Ectodermal cell (in vitro differentiated cells): ENCODE measurements around the gene SLC16A9.

Source experiments
- H3K27ac ChIP-seq: 2 replicates; pipeline ENCODE4 v1.7.0; 2013; ENCODE audit warnings: mild to moderate bottlenecking, low read depth, low read length; ENCODE audit not compliant: insufficient read depth, poor library complexity, severe bottlenecking
- H3K27me3 ChIP-seq: 2 replicates; pipeline ENCODE4 v1.7.0; 2013; ENCODE audit warnings: mild to moderate bottlenecking, low read length; ENCODE audit not compliant: insufficient read depth, control insufficient read depth, poor library complexity, severe bottlenecking
- H3K36me3 ChIP-seq: one replicate; pipeline ENCODE4 v1.7.0; 2013; ENCODE audit warnings: low read length; ENCODE audit not compliant: control insufficient read depth, insufficient read depth
- H3K4me1 ChIP-seq: one replicate; pipeline ENCODE4 v1.7.0; 2013; ENCODE audit warnings: low read length; ENCODE audit not compliant: control insufficient read depth, insufficient read depth
- H3K4me3 ChIP-seq: 2 replicates; pipeline ENCODE4 v1.7.0; 2013; ENCODE audit warnings: low read depth, low read length, control low read depth; ENCODE audit not compliant: insufficient read depth
- H3K9me3 ChIP-seq: 2 replicates; pipeline ENCODE4 v1.7.0; 2013; ENCODE audit warnings: mild to moderate bottlenecking, low read length, moderate library complexity; ENCODE audit not compliant: control insufficient read depth
- WGBS, 2 experiments: methylation state at CpG; one replicate each; pipeline ENCODE4 v1.1.7; 2013; ENCODE audit warnings: missing lambda C conversion rate in 2 of 2; 5-methylcytosine and 5-hydroxymethylcytosine counted together

The SLC16A9 gene

GRCh38 chr10:59631882-59632807 is 77.5 kb downstream of the SLC16A9 start:
- Histone ChIP-seq H3K9me3 (no peaks in the 10 kb centered on the region), H3K27me3 (no peaks in the 10 kb centered on the region), H3K27ac (no peak overlapping the region), H3K36me3 (no peaks in the 10 kb centered on the region), H3K4me3 (no peak overlapping the region), H3K4me1 (no peaks in the 10 kb centered on the region)
- 84 to 95% methylated on average over 3 to 4 of the region's 4 CpGs for WGBS, 2 experiments

DNA sequence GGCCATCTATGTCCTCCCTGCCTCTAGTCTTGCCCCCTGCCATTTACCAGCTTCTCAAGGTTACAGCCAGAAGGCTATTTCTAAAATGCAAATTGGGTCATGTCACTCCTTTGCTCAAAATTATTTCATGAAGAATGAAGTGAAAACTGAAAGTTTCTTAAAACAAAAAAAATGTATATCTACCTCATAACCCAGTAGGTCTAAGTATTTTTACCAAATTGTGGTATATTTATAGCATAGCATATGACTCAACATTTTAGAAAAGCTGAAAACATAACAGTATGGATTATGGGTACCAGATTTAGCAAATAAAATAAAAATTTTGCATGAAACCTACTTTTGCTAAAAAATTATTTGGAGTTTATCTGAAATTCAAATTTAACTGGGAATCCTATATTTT is 78.4 kb downstream of the SLC16A9 start:
- no peak overlapping the region for H3K4me3 ChIP-seq
- no peaks in the 10 kb centered on the region for H3K9me3 ChIP-seq
- peaks cover 4% of the 10 kb centered on the region for H3K4me1 ChIP-seq
- no peaks in the 10 kb centered on the region for H3K36me3 ChIP-seq
- no peaks in the 10 kb centered on the region for H3K27me3 ChIP-seq
- H3K27ac ChIP-seq, result no peak overlapping the region

DNA sequence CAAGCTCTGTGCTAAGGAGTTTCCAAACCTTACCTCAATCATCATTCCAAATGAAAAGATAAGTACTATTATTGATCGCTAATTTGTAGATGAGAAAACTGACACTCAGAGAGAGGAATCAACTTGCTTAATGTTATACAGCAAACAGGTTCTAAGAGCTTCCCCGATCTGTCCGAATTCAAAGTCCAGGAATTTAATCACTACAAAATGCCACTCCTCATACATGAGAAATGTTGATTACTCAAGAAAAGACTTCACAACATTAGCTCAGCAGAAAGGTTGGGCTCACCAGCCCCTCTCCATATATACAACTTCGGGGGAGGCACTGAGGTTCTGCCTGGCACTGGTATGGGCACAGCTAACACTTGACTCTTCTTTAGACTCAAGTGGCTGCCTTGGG is 80.7 kb downstream of the SLC16A9 start:
- H3K9me3 ChIP-seq, result no peaks in the 10 kb centered on the region
- H3K27ac ChIP-seq, result no peak overlapping the region
- H3K36me3 ChIP-seq, result no peaks in the 10 kb centered on the region
- H3K27me3 ChIP-seq, result no peaks in the 10 kb centered on the region
- no peak overlapping the region for H3K4me3 ChIP-seq
- peaks cover 5% of the 10 kb centered on the region for H3K4me1 ChIP-seq
- 96 to 97% methylated on average over 3 to 4 of the region's 4 CpGs for WGBS, 2 experiments

DNA sequence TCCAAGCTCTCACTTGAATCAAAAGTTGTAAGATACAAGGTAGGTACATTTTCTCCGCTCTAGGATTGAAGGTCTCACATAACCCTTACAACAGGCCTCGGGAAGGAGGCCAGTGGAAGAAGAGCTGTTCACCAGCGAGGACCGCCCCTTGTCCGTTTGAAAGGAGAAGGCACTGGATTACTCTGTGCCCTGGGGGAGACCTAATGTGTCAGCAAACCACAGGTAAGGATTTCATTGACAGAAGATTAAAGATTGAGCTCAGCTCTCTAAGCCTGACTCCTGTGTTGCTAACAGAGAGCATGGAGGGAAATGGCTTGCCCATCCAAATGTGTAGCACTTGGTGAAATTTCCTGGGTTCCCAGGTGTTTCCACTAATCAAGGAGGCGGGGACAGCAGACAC is 81.2 kb downstream of the SLC16A9 start:
- Histone ChIP-seq H3K9me3 (no peaks in the 10 kb centered on the region), H3K27me3 (no peaks in the 10 kb centered on the region), H3K27ac (no peak overlapping the region), H3K4me1 (peaks cover 5% of the 10 kb centered on the region), H3K4me3 (no peak overlapping the region), H3K36me3 (no peaks in the 10 kb centered on the region)
- 69% methylated on average over 6 of the region's 6 CpGs for WGBS, 2 experiments

GRCh38 chr10:59627366-59628018 is 82.2 kb downstream of the SLC16A9 start:
- H3K27me3 ChIP-seq, result no peaks in the 10 kb centered on the region
- peaks cover 5% of the 10 kb centered on the region for H3K4me1 ChIP-seq
- no peaks in the 10 kb centered on the region for H3K9me3 ChIP-seq
- WGBS, 2 experiments, result 92 to 94% methylated on average over 4 of the region's 4 CpGs
- H3K36me3 ChIP-seq, result no peaks in the 10 kb centered on the region
- H3K4me3 ChIP-seq, result no peak overlapping the region
- H3K27ac ChIP-seq, result no peak overlapping the region

DNA sequence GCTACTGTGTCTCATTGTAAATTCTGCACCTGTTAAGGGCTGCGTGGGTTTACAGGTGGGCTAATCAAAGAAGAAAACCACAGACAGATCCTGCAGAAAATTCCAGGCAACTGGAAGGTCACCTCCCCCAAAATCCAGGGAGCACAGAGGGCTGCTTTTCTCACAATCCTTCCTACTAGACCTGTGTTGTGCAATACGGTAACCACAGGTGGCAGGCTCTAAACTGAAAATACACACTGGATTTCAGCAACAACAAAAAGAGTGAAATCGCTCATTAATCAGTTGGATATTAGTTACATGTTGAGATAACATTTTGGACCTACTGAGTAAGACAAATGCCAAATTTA is 83.2 kb downstream of the SLC16A9 start:
- 36 to 54% methylated on average over 2 to 3 of the region's 3 CpGs for WGBS, 2 experiments

DNA sequence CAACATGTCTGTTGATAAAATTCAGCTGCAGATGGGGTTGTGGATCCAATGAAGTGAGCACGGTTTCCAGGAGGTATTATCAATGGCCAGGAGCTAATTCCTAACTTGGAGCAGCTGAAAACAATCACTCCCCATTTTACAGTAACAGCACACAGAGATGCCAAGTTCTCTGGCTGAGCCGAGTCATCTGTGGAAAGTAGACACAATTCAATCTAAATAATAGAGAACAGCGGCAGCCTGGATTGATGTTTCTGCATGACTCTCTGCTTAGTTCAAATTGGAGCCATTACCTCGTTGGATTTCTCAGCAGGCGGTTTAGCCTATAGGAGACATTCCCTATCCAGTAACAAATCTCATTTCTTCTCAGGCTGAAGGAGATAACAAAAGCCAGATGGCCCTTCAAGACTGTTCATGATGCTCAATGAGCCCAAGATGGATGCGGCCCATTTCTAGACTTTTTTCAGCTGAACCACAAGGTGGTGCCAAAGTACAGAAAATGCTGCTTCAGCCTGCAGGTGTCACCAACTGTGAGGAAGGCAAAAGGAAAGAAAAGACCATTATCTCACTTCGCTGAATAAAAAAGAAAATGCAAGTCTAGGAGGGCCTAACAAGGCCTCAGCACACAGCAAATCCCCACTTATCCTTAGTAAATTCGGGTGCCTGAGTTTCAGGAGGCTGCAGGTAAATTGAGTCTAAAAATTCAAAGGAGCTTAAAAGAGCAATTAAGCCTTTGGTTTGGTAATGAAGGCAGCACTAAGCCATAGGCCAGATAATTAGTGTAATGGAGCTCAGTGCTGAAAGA is 83.7 kb downstream of the SLC16A9 start:
- 36 to 37% methylated on average over 8 of the region's 8 CpGs for WGBS, 2 experiments
- H3K27ac ChIP-seq, result peak overlapping the region; percentile 19
- H3K4me3 ChIP-seq, result no peak overlapping the region
- no peaks in the 10 kb centered on the region for H3K36me3 ChIP-seq
- H3K9me3 ChIP-seq, result no peaks in the 10 kb centered on the region
- H3K4me1 ChIP-seq, result peaks cover 5% of the 10 kb centered on the region
- no peaks in the 10 kb centered on the region for H3K27me3 ChIP-seq

More for the DNA sequence above, 83.2 kb downstream of the SLC16A9 start:
- Histone ChIP-seq H3K4me3 (no peak overlapping the region), H3K27me3 (no peaks in the 10 kb centered on the region), H3K36me3 (no peaks in the 10 kb centered on the region), H3K9me3 (no peaks in the 10 kb centered on the region), H3K4me1 (peaks cover 5% of the 10 kb centered on the region), H3K27ac (peak overlapping the region; percentile 19)

DNA sequence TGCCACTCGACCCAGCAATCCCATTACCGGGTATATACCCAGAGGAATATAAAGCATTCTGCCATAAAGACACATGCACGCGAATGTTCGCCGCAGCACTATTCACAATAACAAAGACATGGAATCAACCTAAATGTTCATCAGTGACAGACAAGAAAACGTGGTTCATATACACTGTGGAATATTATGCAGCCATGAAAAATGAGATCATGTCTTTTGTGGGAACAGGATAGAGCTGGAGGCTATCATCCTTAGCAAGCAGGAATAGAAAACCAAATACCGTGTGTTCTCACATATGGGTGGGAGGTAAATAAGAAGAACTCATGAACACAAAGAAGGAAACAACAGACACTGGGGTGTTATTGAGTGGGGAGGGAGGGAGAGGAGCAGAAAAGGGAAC is 84.7 kb downstream of the SLC16A9 start:
- 87% methylated on average over 8 of the region's 8 CpGs for WGBS, 2 experiments
- Histone ChIP-seq H3K27ac (no peak overlapping the region), H3K4me3 (no peak overlapping the region), H3K9me3 (no peaks in the 10 kb centered on the region), H3K27me3 (no peaks in the 10 kb centered on the region), H3K36me3 (no peaks in the 10 kb centered on the region), H3K4me1 (peaks cover 5% of the 10 kb centered on the region)

DNA sequence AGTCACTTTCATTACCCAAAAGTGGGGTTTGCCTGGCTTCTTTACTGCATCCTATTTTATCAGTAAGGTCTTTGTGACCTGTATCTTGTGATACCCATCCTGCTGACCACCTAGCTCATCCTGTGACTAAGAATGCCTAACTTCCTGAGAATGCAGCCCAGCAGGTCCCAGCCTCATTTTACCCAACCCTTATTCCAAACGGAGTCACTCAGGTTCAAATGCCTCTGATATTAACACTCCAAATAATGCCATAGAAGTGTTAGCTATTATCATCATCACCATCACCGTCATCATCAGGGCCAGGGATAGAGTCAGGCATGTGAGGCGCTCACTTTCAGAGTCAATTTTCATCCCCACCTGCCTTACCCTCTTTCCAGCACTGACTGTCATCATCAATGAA is 85.5 kb downstream of the SLC16A9 start:
- WGBS, 2 experiments, result 91 to 93% methylated on average over 3 of the region's 3 CpGs
- H3K27me3 ChIP-seq, result no peaks in the 10 kb centered on the region
- no peak overlapping the region for H3K27ac ChIP-seq
- no peaks in the 10 kb centered on the region for H3K36me3 ChIP-seq
- H3K9me3 ChIP-seq, result no peaks in the 10 kb centered on the region
- no peak overlapping the region for H3K4me3 ChIP-seq
- peaks cover 5% of the 10 kb centered on the region for H3K4me1 ChIP-seq
